B cell (primary cell): Measurements from ENCODE around the gene ATAD3A. TPM values are rescaled to one million over a fixed set of nuclear protein-coding genes. Genes with fewer than 3 reads are reported as not detected.

Experiments used
- ATAC-seq: fragments of 200-7000 bp; cut with Tn5 transposase; one replicate; pipeline ENCODE4 v1.10.0; 2021; ENCODE audit warnings: low read depth, mild to moderate bottlenecking, moderate number of reproducible peaks, moderate library complexity
- CTCF ChIA-PET: fragments of 350-600 bp; sonication (Branson Sonifier 250); formaldehyde crosslinking; loops from one replicate; lab custom pipeline; 2021; ENCODE audit warnings: antibody characterized with exemption, inconsistent platforms; lab: Charles Lee
- POLR2A ChIA-PET: fragments of 350-600 bp; sonication (Branson Sonifier 250); formaldehyde crosslinking; loops from one replicate; lab custom pipeline; 2021; ENCODE audit warnings: antibody characterized with exemption; lab: Charles Lee
- DNase-seq: peaks from one replicate; pipeline ENCODE4 v3.0.0; 2013
- H2AFZ ChIP-seq: 2 replicates; pipeline ENCODE4 v1.6.1; 2012; ENCODE audit warnings: mild to moderate bottlenecking, low read depth, low read length; ENCODE audit not compliant: insufficient read depth, poor library complexity, severe bottlenecking
- H3K27ac ChIP-seq, 2 donors: 1 replicate in 1 of 2; 2 replicates in 1 of 2; pipeline ENCODE4 v1.5.1; 2012 to 2013; ENCODE audit warnings: low read length in 2 of 2, mild to moderate bottlenecking in 2 of 2, moderate library complexity in 1 of 2
- H3K27me3 ChIP-seq, 4 experiments: fragments of 200-600 bp in 1 of 4; sonication (generic) in 1 of 4; replicated peaks in 1 of 4; 1 replicate in 2 of 4; 2 replicates in 2 of 4; pipeline versions ENCODE4 v1.6.1 to v1.7.0; 2013 to 2016; ENCODE audit warnings: low read length in 3 of 4, mild to moderate bottlenecking in 2 of 4, mixed read lengths in 1 of 4, moderate library complexity in 1 of 4; ENCODE audit not compliant: insufficient read depth in 4 of 4, control insufficient read depth in 3 of 4; ENCODE audit errors: control extremely low read depth in 1 of 4
- H3K36me3 ChIP-seq, 2 experiments: replicated peaks in 1 of 2; 1 replicate in 1 of 2; 2 replicates in 1 of 2; pipeline versions ENCODE4 v1.6.1 to v1.7.1; 2013; ENCODE audit warnings: low read length in 1 of 2; ENCODE audit not compliant: insufficient read depth in 2 of 2, control insufficient read depth in 1 of 2; ENCODE audit errors: control extremely low read depth in 1 of 2, extremely low read depth in 1 of 2
- H3K4me1 ChIP-seq, 2 donors: fragments of 200-600 bp in 1 of 2; sonication (generic) in 1 of 2; 1 replicate in 1 of 2; 2 replicates in 1 of 2; pipeline versions ENCODE4 v1.5.1 to v1.6.1; 2013 to 2017; ENCODE audit warnings: low read length in 2 of 2; ENCODE audit not compliant: control insufficient read depth in 2 of 2, insufficient read depth in 2 of 2
- H3K4me2 ChIP-seq: replicated peaks from 2 replicates; pipeline ENCODE3; 2012; ENCODE audit warnings: mild to moderate bottlenecking, low read depth, low read length; ENCODE audit not compliant: poor library complexity, severe bottlenecking
- H3K4me3 ChIP-seq, 5 experiments: fragments of 200-600 bp in 1 of 5; sonication (generic) in 1 of 5; 1 replicate in 3 of 5; 2 replicates in 2 of 5; pipeline versions ENCODE4 v1.5.1 to v1.7.0; 2011 to 2016; ENCODE audit warnings: low read length in 4 of 5, mild to moderate bottlenecking in 4 of 5, low read depth in 2 of 5, control low read depth in 1 of 5, moderate library complexity in 1 of 5; ENCODE audit not compliant: insufficient read depth in 1 of 5; ENCODE audit errors: control extremely low read depth in 1 of 5, extremely low read depth in 1 of 5
- H3K79me2 ChIP-seq: fragments of 200-600 bp; sonication (generic); one replicate; pipeline ENCODE4 v1.6.0; 2016; ENCODE audit warnings: low read length; ENCODE audit not compliant: control insufficient read depth, insufficient read depth
- H3K9ac ChIP-seq: fragments of 200-600 bp; sonication (generic); 2 replicates; pipeline ENCODE4 v1.6.1; 2017; ENCODE audit warnings: mild to moderate bottlenecking, low read length, moderate library complexity
- H3K9me3 ChIP-seq, 3 donors: one replicate each; pipeline versions ENCODE4 v1.6.1 to v1.7.1; 2013; ENCODE audit warnings: low read length in 2 of 3; ENCODE audit not compliant: control insufficient read depth in 2 of 3, insufficient read depth in 1 of 3; ENCODE audit errors: control extremely low read depth in 1 of 3
- H4K20me1 ChIP-seq: 2 replicates; pipeline ENCODE4 v1.6.0; 2012; ENCODE audit warnings: mild to moderate bottlenecking, low read length; ENCODE audit not compliant: insufficient read depth, control insufficient read depth, poor library complexity, severe bottlenecking
- H3K27ac Mint-ChIP-seq: one replicate; pipeline ENCODE4 v1.8.0; 2021; ENCODE audit warnings: mixed read lengths
- H3K27me3 Mint-ChIP-seq: one replicate; pipeline ENCODE4 v1.8.0; 2021; ENCODE audit warnings: mixed read lengths
- H3K4me1 Mint-ChIP-seq: one replicate; pipeline ENCODE4 v1.8.0; 2021; ENCODE audit warnings: mixed read lengths
- H3K4me3 Mint-ChIP-seq: one replicate; pipeline ENCODE4 v1.8.0; 2021; ENCODE audit warnings: mixed read lengths
- H3K9me3 Mint-ChIP-seq: one replicate; pipeline ENCODE4 v1.8.0; 2022; ENCODE audit warnings: mixed read lengths; ENCODE audit not compliant: insufficient read depth
- CTCF ChIP-seq: fragments of 200-600 bp; IDR thresholded peaks from one replicate; pipeline ENCODE4 v1.8.0; 2022; ENCODE audit warnings: antibody characterized with exemption, mild to moderate bottlenecking
- EZH2 ChIP-seq: IDR thresholded peaks from 2 replicates; pipeline ENCODE4 v1.6.1; 2012; ENCODE audit warnings: borderline replicate concordance, low read depth, mild to moderate bottlenecking, moderate library complexity, low read length; ENCODE audit not compliant: insufficient read depth, poor library complexity, severe bottlenecking
- WGBS: methylation state at CpG from one replicate; pipeline ENCODE4 v1.1.5; 2013; ENCODE audit warnings: missing lambda C conversion rate; ENCODE audit not compliant: insufficient coverage; 5-methylcytosine and 5-hydroxymethylcytosine counted together
- intact Hi-C: fragments of 100-400 bp; cut with micrococcal nuclease; formaldehyde crosslinking; loops from one replicate; pipeline ENCODE4 v1.10.0; 2022
- polyA plus RNA-seq: library from polyadenylated mRNA; depleted of rRNA; stranded (reverse); fragments of >200 nt; gene quantifications from 2 replicates; pipeline ENCODE4 v1.2.3, GENCODE V29; 2012
- total RNA-seq, 2 donors: library from RNA; stranded (reverse); fragments of 120-200 nt in 1 of 2; gene quantifications; 1 replicate in 1 of 2; 2 replicates in 1 of 2; pipeline versions ENCODE4 v1.2.3 to v1.2.4, GENCODE V29; 2013 to 2022

Gene ATAD3A
- total and polyA plus RNA-seq, 2 donors (not counting 1 experiment from before 2014, with no cell fraction given), result 17.5 to 17.8 TPM

DNA sequence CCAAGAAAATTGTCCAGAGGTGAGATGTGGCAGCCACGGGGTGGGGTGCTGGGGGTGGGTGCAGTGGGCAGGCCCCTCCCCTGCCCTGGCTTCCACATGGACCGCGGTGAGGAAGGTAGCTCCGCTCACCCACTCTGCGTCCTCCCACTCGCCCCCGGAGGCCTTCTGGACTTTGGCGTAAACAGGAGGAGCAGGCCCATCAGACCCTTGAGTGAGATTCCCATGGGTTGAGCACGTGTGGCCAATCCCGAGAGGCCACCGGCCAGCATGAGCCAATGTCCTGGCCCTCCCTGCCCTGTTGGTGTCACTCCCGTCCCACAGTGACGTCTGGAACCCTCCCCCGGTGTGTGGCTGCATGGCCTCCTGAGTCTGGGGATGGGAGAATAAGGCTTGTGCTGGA is 36.6 kb downstream of the ATAD3A start:
- Mint-ChIP-seq H3K9me3 (no peaks in the 10 kb centered on the region), H3K4me3 (no peak overlapping the region), H3K27ac (no peak overlapping the region), H3K4me1 (no peaks in the 10 kb centered on the region), H3K27me3 (no peaks in the 10 kb centered on the region)
- H3K4me1 ChIP-seq, result no peaks in the 10 kb centered on the region
- H3K4me2 ChIP-seq, result no peak overlapping the region
- no peaks in the 10 kb centered on the region for H3K27me3 ChIP-seq
- H3K9me3 ChIP-seq, result no peaks in the 10 kb centered on the region
- intact Hi-C loops, result no loop called here
- no peak overlapping the region for H3K9ac ChIP-seq
- no peak overlapping the region for H2AFZ ChIP-seq
- ChIA-PET CTCF (interaction anchor here (0.6 kb wide), 1 partner anchor 39 kb away, joined by 5 read pairs; no protein-coding TSS in a partner anchor), POLR2A (no interaction called here)
- peaks cover 42% of the 10 kb centered on the region for H3K79me2 ChIP-seq
- DNase-seq, result no peak
- ATAC-seq, result no peak
- WGBS, result 96% methylated on average over 14 of the region's 14 CpGs
- peaks cover 0 to 2% of the 10 kb centered on the region in 2 experiments for H3K36me3 ChIP-seq
- peaks cover 42% of the 10 kb centered on the region for H4K20me1 ChIP-seq
- no peak overlapping the region for H3K27ac ChIP-seq
- no peak overlapping the region for H3K4me3 ChIP-seq
- no peak for TF ChIP-seq EZH2
- TF ChIP-seq CTCF, result no peak

- H3K27ac Mint-ChIP-seq, result no peak overlapping the region
Measured at GRCh38 chr1:1550087-1550486, 38.1 kb downstream of the ATAD3A start.

More at GRCh38 chr1:1550087-1550486, 38.1 kb downstream of the ATAD3A start:
- no peaks in the 10 kb centered on the region for H3K9me3 ChIP-seq
- Mint-ChIP-seq H3K4me1 (no peaks in the 10 kb centered on the region), H3K4me3 (no peak overlapping the region), H3K9me3 (no peaks in the 10 kb centered on the region), H3K27me3 (no peaks in the 10 kb centered on the region)
- WGBS, result 89% methylated on average over 5 of the region's 7 CpGs
- no peak overlapping the region for H3K9ac ChIP-seq
- intact Hi-C loops, result no loop called here
- H4K20me1 ChIP-seq, result peaks cover 45% of the 10 kb centered on the region
- H3K36me3 ChIP-seq, result peaks cover 0 to under 1% of the 10 kb centered on the region in 2 experiments
- no peak overlapping the region for H3K27ac ChIP-seq
- H3K4me1 ChIP-seq, result no peaks in the 10 kb centered on the region
- no peak overlapping the region for H3K4me2 ChIP-seq
- POLR2A ChIA-PET, result no interaction called here
- no peaks in the 10 kb centered on the region for H3K27me3 ChIP-seq
- TF ChIP-seq EZH2 (no peak), CTCF (no peak)
- H3K4me3 ChIP-seq, result no peak overlapping the region
- CTCF ChIA-PET, result no interaction called here
- ATAC-seq, result no peak
- DNase-seq, result no peak
- H3K79me2 ChIP-seq, result peaks cover 31% of the 10 kb centered on the region
- no peak overlapping the region for H2AFZ ChIP-seq
